Measurements from ENCODE around the gene PROM2. TPM values are rescaled to one million over a fixed set of nuclear protein-coding genes. Genes with fewer than 3 reads are reported as not detected.

The PROM2 gene
- total and polyA plus RNA-seq, 2 donors (not counting 3 experiments of a cell fraction or from before 2014, with no cell fraction given) = 0.39 to 0.60 TPM

- no peak for TF ChIP-seq FOS (IDR thresholded peaks at IDR 0.05; ENCODE audit: borderline replicate concordance, insufficient read depth, low read length)
- TF ChIP-seq GATA2 (IDR thresholded peaks at IDR 0.05; ENCODE audit: insufficient read depth, insufficient read length, low read depth, low read length) = no peak
- no peak for TF ChIP-seq POLR2AphosphoS5 (IDR thresholded peaks at IDR 0.05; ENCODE audit: insufficient read depth, low read depth, low read length)
- TF ChIP-seq POLR2A (IDR thresholded peaks at IDR 0.05; ENCODE audit: low read depth, low read length) = no peak
- TF ChIP-seq EZH2 (IDR thresholded peaks at IDR 0.05; ENCODE audit: borderline replicate concordance, low read depth, low read length, severe bottlenecking) = no peak
- TF ChIP-seq, protein P1, sequence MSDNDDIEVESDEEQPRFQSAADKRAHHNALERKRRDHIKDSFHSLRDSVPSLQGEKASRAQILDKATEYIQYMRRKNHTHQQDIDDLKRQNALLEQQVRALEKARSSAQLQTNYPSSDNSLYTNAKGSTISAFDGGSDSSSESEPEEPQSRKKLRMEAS (IDR thresholded peaks at IDR 0.05; ENCODE audit: insufficient read depth, insufficient read length) = no peak
- TF ChIP-seq CTCF (IDR thresholded peaks at IDR 0.05; ENCODE audit: extremely low read depth in 1 of 2, insufficient read depth in 1 of 2, low read depth in 1 of 2, low read length in 2 of 2) = no peak
- no peak for TF ChIP-seq MYC (IDR thresholded peaks at IDR 0.05; ENCODE audit: low read depth, low read length)
- TF ChIP-seq JUN (IDR thresholded peaks at IDR 0.05; ENCODE audit: borderline replicate concordance, insufficient read depth, insufficient read length, low read depth) = no peak
- dilution Hi-C loops (cut with MboI; ENCODE audit: extremely low pct_ligation_motif_present, low sequenced_read_pairs) (no loop called here), intact Hi-C loops (cut with micrococcal nuclease) (no loop called here)
- Histone ChIP-seq H3K9me1 (replicated peaks; ENCODE audit: control insufficient read depth, extremely low read depth, insufficient read depth, low read length) (no peaks in the 10 kb centered on the region), H3K9ac (replicated peaks; ENCODE audit: extremely low read depth, insufficient read depth, low read length) (no peak overlapping the region), H3K79me2 (ENCODE audit: control insufficient read depth, insufficient read depth, low read length) (no peaks in the 10 kb centered on the region), H3K4me3 (replicated peaks in 1 of 3; ENCODE audit: insufficient read depth in 1 of 3, low read depth in 1 of 3, low read length in 3 of 3) (no peak overlapping the region), H3K27me3 (ENCODE audit: control insufficient read depth in 2 of 2, insufficient read depth in 2 of 2, low read length in 2 of 2) (no peaks in the 10 kb centered on the region), H3K9me3 (replicated peaks; ENCODE audit: control insufficient read depth, insufficient read depth, low read length) (no peaks in the 10 kb centered on the region), H2AFZ (ENCODE audit: low read depth, low read length) (no peak overlapping the region), H3K36me3 (ENCODE audit: control insufficient read depth in 2 of 2, extremely low read depth in 1 of 2, insufficient read depth in 2 of 2, low read length in 2 of 2) (no peaks in the 10 kb centered on the region), H4K20me1 (replicated peaks; ENCODE audit: control insufficient read depth, extremely low read depth, insufficient read depth, low read length) (no peaks in the 10 kb centered on the region), H3K27ac (ENCODE audit: insufficient read depth, low read depth, low read length) (no peak overlapping the region), H3K4me1 (ENCODE audit: control insufficient read depth, extremely low read depth, insufficient read depth, low read length) (no peaks in the 10 kb centered on the region), H3K4me2 (ENCODE audit: insufficient read depth, low read length) (no peak overlapping the region)
- no TSS peak for BruUV-seq (replicated peaks)
- ChIA-PET POLR2A (no interaction called here), CTCF (no interaction called here)
- no peak for FAIRE-seq
- DNase-seq (ENCODE audit: low read depth, low spot score) = no peak
Measured at GRCh38 chr2:95307036-95307435, 32.8 kb downstream of the PROM2 start.
